Left lung (tissue), 10 donors: ENCODE results near the gene SLC12A2. TPM values are rescaled to one million over a fixed set of nuclear protein-coding genes. Genes with fewer than 3 reads are reported as not detected.

Experiments
- ATAC-seq: fragments of 200-7000 bp; cut with Tn5 transposase; one replicate; pipeline ENCODE4 v1.9.1; 2020; ENCODE audit warnings: moderate library complexity
- DNase-seq, 4 donors: peaks; one replicate each; pipeline ENCODE4 v3.0.0-alpha.2; 2013 to 2020
- H3K27ac ChIP-seq, 2 donors: fragments of 200-600 bp; sonication (generic) in 1 of 2; one replicate each; pipeline versions ENCODE4 v1.5.0 to v1.8.0; 2020 to 2021
- H3K27me3 ChIP-seq, 2 donors: fragments of 200-600 bp; sonication (generic) in 1 of 2; one replicate each; pipeline versions ENCODE4 v1.5.0 to v1.8.0; 2020 to 2021
- H3K36me3 ChIP-seq, 2 donors: fragments of 200-600 bp; sonication (generic) in 1 of 2; one replicate each; pipeline versions ENCODE4 v1.5.0 to v1.8.0; 2020 to 2021
- H3K4me1 ChIP-seq, 2 donors: fragments of 200-600 bp; one replicate each; pipeline ENCODE4 v1.8.0; 2021
- H3K4me3 ChIP-seq, 2 donors: fragments of 200-600 bp; sonication (generic) in 1 of 2; one replicate each; pipeline versions ENCODE4 v1.5.0 to v1.8.0; 2020 to 2021; ENCODE audit warnings: mild to moderate bottlenecking in 1 of 2
- H3K9me3 ChIP-seq, 2 donors: fragments of 200-600 bp; sonication (generic) in 1 of 2; one replicate each; pipeline versions ENCODE4 v1.5.0 to v1.8.0; 2020 to 2021
- intact Hi-C, 2 donors: fragments of 100-400 bp; cut with DNase I; formaldehyde crosslinking; loops; one replicate each; pipeline versions ENCODE4 v1.11.2 to v1.14.2; 2022
- polyA plus RNA-seq, 6 donors: library from polyadenylated mRNA; unstranded; fragments of 120-200 nt; gene quantifications; one replicate each; pipeline ENCODE4 v1.2.1, GENCODE V29; 2013; ENCODE audit not compliant: insufficient read length in 6 of 6
- total RNA-seq, 2 donors: library from RNA; stranded (reverse); fragmentation: NEBNext Ultra II Directional; extraction: Animal tissue kit (Norgen Biotek cat#: 25700); gene quantifications; one replicate each; pipeline ENCODE4 v1.2.1, GENCODE V29; 2021
- TF ChIP-seq, protein P1 (sequence below), 2 donors: fragments of 200-600 bp; sonication (generic) in 1 of 2; IDR thresholded peaks; one replicate each; pipeline versions ENCODE4 v1.5.0 to v1.8.0; 2021; ENCODE audit warnings: antibody characterized with exemption in 2 of 2
- donor health status: DM: no; HTN: yes; CAD: no.
- donor health status: DM: no; HTN: no; CAD: no.

The SLC12A2 gene
- total and polyA plus RNA-seq, 8 donors: 33.7 to 94.4 (median 70.3) TPM

DNA sequence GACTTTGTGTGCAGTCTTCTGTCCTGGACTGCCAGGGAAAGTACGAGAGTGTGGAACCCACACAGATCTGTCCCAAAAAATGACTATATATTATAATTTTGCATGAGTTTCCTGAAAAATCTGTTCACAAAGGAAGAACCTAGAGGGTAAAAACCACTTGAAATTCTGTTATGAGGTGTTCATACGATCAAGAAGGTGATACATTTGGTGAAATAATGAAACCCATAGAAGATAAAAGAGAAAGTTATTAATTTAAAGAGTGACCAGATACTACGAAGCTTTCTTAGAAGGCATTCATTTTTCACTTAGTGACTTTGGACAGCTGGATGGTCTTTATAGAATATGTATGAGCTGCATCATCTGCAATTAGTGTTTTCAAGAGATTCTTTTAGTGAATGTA is 32.9 kb downstream of the SLC12A2 start:
- DNase-seq: no peak
- intact Hi-C loops: no loop called here
- Histone ChIP-seq H3K4me1 (no peaks in the 10 kb centered on the region), H3K36me3 (peaks cover 0 to 39% of the 10 kb centered on the region in 2 donors), H3K4me3 (no peak overlapping the region), H3K9me3 (peaks cover 0 to 7% of the 10 kb centered on the region in 2 donors), H3K27me3 (no peaks in the 10 kb centered on the region), H3K27ac (no peak overlapping the region)
- no peak for ATAC-seq
- TF ChIP-seq, protein P1, sequence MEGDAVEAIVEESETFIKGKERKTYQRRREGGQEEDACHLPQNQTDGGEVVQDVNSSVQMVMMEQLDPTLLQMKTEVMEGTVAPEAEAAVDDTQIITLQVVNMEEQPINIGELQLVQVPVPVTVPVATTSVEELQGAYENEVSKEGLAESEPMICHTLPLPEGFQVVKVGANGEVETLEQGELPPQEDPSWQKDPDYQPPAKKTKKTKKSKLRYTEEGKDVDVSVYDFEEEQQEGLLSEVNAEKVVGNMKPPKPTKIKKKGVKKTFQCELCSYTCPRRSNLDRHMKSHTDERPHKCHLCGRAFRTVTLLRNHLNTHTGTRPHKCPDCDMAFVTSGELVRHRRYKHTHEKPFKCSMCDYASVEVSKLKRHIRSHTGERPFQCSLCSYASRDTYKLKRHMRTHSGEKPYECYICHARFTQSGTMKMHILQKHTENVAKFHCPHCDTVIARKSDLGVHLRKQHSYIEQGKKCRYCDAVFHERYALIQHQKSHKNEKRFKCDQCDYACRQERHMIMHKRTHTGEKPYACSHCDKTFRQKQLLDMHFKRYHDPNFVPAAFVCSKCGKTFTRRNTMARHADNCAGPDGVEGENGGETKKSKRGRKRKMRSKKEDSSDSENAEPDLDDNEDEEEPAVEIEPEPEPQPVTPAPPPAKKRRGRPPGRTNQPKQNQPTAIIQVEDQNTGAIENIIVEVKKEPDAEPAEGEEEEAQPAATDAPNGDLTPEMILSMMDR (IDR thresholded peaks at IDR 0.05): no peak

DNA sequence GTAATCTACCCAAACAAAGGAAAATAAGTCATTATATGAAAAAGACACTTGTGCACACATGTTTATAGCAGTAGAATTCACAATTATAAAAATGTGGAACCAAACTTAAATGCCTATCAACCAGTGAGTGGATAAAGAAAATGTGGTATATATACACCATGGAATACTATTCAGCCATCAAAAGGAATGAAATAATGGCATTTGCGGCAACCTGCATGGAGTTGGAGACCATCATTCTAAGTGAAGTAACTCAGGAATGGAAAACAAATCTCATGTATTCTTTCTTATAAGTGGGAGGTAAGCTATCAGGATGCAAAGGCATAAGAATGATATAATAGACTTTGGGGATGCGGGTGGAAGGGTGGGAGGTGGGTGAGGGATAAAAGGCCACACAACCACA is 34.6 kb downstream of the SLC12A2 start:
- TF ChIP-seq, protein P1 (IDR thresholded peaks at IDR 0.05): no peak
- no peak for ATAC-seq
- intact Hi-C loops: no loop called here
- Histone ChIP-seq H3K4me1 (no peaks in the 10 kb centered on the region), H3K9me3 (peaks cover 0 to 7% of the 10 kb centered on the region in 2 donors), H3K27me3 (no peaks in the 10 kb centered on the region), H3K27ac (no peak overlapping the region), H3K4me3 (no peak overlapping the region), H3K36me3 (peaks cover 0 to 37% of the 10 kb centered on the region in 2 donors)
- no peak for DNase-seq

DNA sequence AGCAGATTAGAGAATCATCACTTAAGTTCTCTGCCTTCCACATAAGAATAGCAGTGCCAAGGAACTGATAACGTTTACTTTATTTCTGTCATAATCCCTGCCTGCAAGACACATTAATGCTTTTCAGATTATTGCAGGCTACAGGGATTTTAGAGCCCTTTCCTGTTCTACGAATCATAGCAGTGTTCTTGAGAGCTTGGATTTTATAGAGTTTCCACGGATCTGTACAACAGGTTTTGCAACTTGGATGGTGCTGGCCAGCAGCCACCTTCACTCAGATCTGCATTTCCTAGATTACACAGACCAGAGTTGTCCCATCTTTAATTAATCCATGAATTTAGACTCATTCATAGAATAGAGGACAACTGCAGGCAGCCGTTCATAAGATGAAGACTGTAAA is 38.1 kb downstream of the SLC12A2 start:
- no peak overlapping the region for H3K4me3 ChIP-seq
- TF ChIP-seq, protein P1 (IDR thresholded peaks at IDR 0.05): no peak
- H3K36me3 ChIP-seq: peaks cover 0 to 13% of the 10 kb centered on the region in 2 donors
- DNase-seq: peak in 1 of 4 donors; percentile 46
- H3K4me1 ChIP-seq: no peaks in the 10 kb centered on the region
- intact Hi-C loops: no loop called here
- peak; percentile 41 for ATAC-seq
- H3K27ac ChIP-seq: no peak overlapping the region
- H3K9me3 ChIP-seq: peaks cover 0 to 7% of the 10 kb centered on the region in 2 donors
- H3K27me3 ChIP-seq: no peaks in the 10 kb centered on the region

DNA sequence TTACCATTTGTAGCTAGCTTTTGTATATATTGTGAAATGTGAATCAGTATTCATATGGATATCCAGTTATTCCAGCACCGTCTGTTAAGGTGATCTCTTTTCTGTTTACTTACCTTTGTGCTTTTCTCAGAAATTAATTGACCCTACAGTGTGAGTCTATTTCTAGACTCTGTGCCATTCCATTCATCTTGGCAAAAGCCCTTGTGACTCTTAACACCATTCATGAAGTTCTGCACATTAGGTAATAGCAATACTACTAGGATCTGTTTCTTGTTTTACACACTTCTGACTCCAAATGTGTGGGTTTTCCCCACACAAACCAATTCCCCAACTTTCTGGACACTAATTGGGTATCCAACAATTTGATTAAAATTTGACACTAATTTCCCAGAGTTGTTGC is 40.4 kb downstream of the SLC12A2 start:
- intact Hi-C loops: no loop called here
- no peak overlapping the region for H3K27ac ChIP-seq
- no peak for ATAC-seq
- no peak for DNase-seq
- H3K4me1 ChIP-seq: no peaks in the 10 kb centered on the region
- no peaks in the 10 kb centered on the region for H3K27me3 ChIP-seq
- peaks cover 0 to 5% of the 10 kb centered on the region in 2 donors for H3K9me3 ChIP-seq
- H3K36me3 ChIP-seq: no peaks in the 10 kb centered on the region
- TF ChIP-seq, protein P1 (IDR thresholded peaks at IDR 0.05): no peak
- H3K4me3 ChIP-seq: no peak overlapping the region

DNA sequence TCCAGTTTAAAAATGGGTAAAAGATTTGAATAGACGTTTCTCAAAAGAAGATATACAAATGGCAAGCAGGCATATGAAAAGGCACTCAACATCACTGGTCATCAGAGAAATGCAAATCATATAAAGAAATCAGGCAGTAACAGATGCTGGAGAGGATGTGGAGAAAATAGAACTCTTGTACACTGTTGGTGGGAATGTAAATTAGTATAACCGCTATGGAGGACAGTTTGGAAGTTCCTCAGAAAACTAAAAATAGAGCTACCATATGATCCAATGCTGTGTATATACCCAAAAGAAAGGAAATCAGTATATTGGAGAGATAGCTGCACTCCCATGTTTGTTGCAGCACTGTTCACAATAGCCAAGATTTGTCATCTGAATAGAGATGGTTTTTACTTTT is 42.7 kb downstream of the SLC12A2 start:
- Histone ChIP-seq H3K27ac (no peak overlapping the region), H3K27me3 (no peaks in the 10 kb centered on the region), H3K36me3 (peaks cover 0 to 8% of the 10 kb centered on the region in 2 donors), H3K4me3 (no peak overlapping the region), H3K9me3 (no peaks in the 10 kb centered on the region), H3K4me1 (no peaks in the 10 kb centered on the region)
- TF ChIP-seq, protein P1 (IDR thresholded peaks at IDR 0.05): no peak
- DNase-seq: no peak
- intact Hi-C loops: no loop called here
- no peak for ATAC-seq
